ENCODE measurements around the gene NFKBIZ. TPM values are rescaled to one million over a fixed set of nuclear protein-coding genes. Genes with fewer than 3 reads are reported as not detected.

The NFKBIZ gene
- total and polyA plus RNA-seq, 2 experiments from 2014 or later = 15.7 to 19.1 TPM

- WGBS, 2 experiments (ENCODE audit: low coverage in 1 of 2, low lambda C conversion rate in 2 of 2, missing lambda C conversion rate in 2 of 2) = 94 to 98% methylated on average over 2 of the region's 2 CpGs
- no peak overlapping the region for H3K4me2 ChIP-seq (ENCODE audit: unreplicated experiment)
- peaks cover 76% of the 10 kb centered on the region for H3K79me2 ChIP-seq (ENCODE audit: insufficient read depth)
- H4K20me1 ChIP-seq (ENCODE audit: insufficient read depth) = peaks cover 15% of the 10 kb centered on the region
- H3K9me2 ChIP-seq (ENCODE audit: insufficient read depth) = no peaks in the 10 kb centered on the region
- no peak overlapping the region for H3K9ac ChIP-seq
- peaks cover 78% of the 10 kb centered on the region for H3F3A ChIP-seq (ENCODE audit: insufficient read depth)
- H3K36me3 ChIP-seq (ENCODE audit: low read depth) = peaks cover 80% of the 10 kb centered on the region
- no peak for DNase-seq
- no peak overlapping the region for H3K4me3 ChIP-seq
- peaks cover 23% of the 10 kb centered on the region; the same call in 1 of the 2 replicates for H3K4me1 ChIP-seq (ENCODE audit: insufficient read depth)
- in situ Hi-C loops (cut with MboI) = no loop called here
- H3K27me3 ChIP-seq (replicated peaks; ENCODE audit: insufficient read depth) = no peaks in the 10 kb centered on the region
- no peak overlapping the region for H3K27ac ChIP-seq
- TF ChIP-seq EZH2phosphoT487 (IDR thresholded peaks at IDR 0.05; ENCODE audit: insufficient read depth, low read depth) (no peak), EZH2 (IDR thresholded peaks at IDR 0.05; ENCODE audit: insufficient read depth, poor library complexity, severe bottlenecking) (no peak)
- H3K9me3 ChIP-seq (ENCODE audit: low read depth) = no peaks in the 10 kb centered on the region
- no peak overlapping the region for H2AFZ ChIP-seq
Observed at GRCh38 chr3:101854608-101855304, 5.4 kb downstream of the NFKBIZ start.

GRCh38 chr3:101857301-101857741, 8.0 kb downstream of the NFKBIZ start:
- peaks cover 16% of the 10 kb centered on the region; the same call in 1 of the 2 replicates for H3K4me1 ChIP-seq (ENCODE audit: insufficient read depth)
- in situ Hi-C loops (cut with MboI) = no loop called here
- H3K9me2 ChIP-seq (ENCODE audit: insufficient read depth) = no peaks in the 10 kb centered on the region
- H3K9me3 ChIP-seq (ENCODE audit: low read depth) = no peaks in the 10 kb centered on the region
- H4K20me1 ChIP-seq (ENCODE audit: insufficient read depth) = peaks cover 3% of the 10 kb centered on the region
- H3K4me3 ChIP-seq = no peak overlapping the region
- no peak overlapping the region for H3K4me2 ChIP-seq (ENCODE audit: unreplicated experiment)
- peaks cover 51% of the 10 kb centered on the region for H3K79me2 ChIP-seq (ENCODE audit: insufficient read depth)
- H3F3A ChIP-seq (ENCODE audit: insufficient read depth) = peaks cover 93% of the 10 kb centered on the region
- no peak overlapping the region for H3K9ac ChIP-seq
- H2AFZ ChIP-seq = no peak overlapping the region
- no peak for TF ChIP-seq EZH2 (IDR thresholded peaks at IDR 0.05; ENCODE audit: insufficient read depth, poor library complexity, severe bottlenecking)
- no peak for TF ChIP-seq EZH2phosphoT487 (IDR thresholded peaks at IDR 0.05; ENCODE audit: insufficient read depth, low read depth)
- no peak for DNase-seq
- WGBS, 2 experiments (ENCODE audit: low coverage in 1 of 2, low lambda C conversion rate in 2 of 2, missing lambda C conversion rate in 2 of 2) = 80 to 81% methylated on average over 8 of the region's 8 CpGs
- no peak overlapping the region for H3K27ac ChIP-seq
- peaks cover 99% of the 10 kb centered on the region for H3K36me3 ChIP-seq (ENCODE audit: low read depth)
- no peaks in the 10 kb centered on the region for H3K27me3 ChIP-seq (replicated peaks; ENCODE audit: insufficient read depth)

GRCh38 chr3:101858464-101859030, 9.2 kb downstream of the NFKBIZ start:
- peaks cover 38% of the 10 kb centered on the region; the same call in 1 of the 2 replicates for H3K79me2 ChIP-seq (ENCODE audit: insufficient read depth)
- peaks cover 87% of the 10 kb centered on the region for H3K36me3 ChIP-seq (ENCODE audit: low read depth)
- H3F3A ChIP-seq (ENCODE audit: insufficient read depth) = peaks cover 91% of the 10 kb centered on the region
- no peaks in the 10 kb centered on the region for H3K9me2 ChIP-seq (ENCODE audit: insufficient read depth)
- H4K20me1 ChIP-seq (ENCODE audit: insufficient read depth) = peaks cover 3% of the 10 kb centered on the region
- in situ Hi-C loops (cut with MboI) = no loop called here
- H3K9me3 ChIP-seq (ENCODE audit: low read depth) = no peaks in the 10 kb centered on the region
- no peak overlapping the region for H3K9ac ChIP-seq
- WGBS, 2 experiments (ENCODE audit: low coverage in 1 of 2, low lambda C conversion rate in 2 of 2, missing lambda C conversion rate in 2 of 2) = 95 to 98% methylated on average over 4 of the region's 4 CpGs
- H2AFZ ChIP-seq = no peak overlapping the region
- H3K27me3 ChIP-seq (replicated peaks; ENCODE audit: insufficient read depth) = no peaks in the 10 kb centered on the region
- no peak overlapping the region for H3K4me3 ChIP-seq
- H3K4me1 ChIP-seq (ENCODE audit: insufficient read depth) = peaks cover 12% of the 10 kb centered on the region; the same call in 1 of the 2 replicates
- no peak for DNase-seq
- TF ChIP-seq EZH2 (IDR thresholded peaks at IDR 0.05; ENCODE audit: insufficient read depth, poor library complexity, severe bottlenecking) = no peak
- TF ChIP-seq EZH2phosphoT487 (IDR thresholded peaks at IDR 0.05; ENCODE audit: insufficient read depth, low read depth) = no peak
- no peak overlapping the region for H3K27ac ChIP-seq
- no peak overlapping the region for H3K4me2 ChIP-seq (ENCODE audit: unreplicated experiment)

- Histone ChIP-seq H3K79me2 (ENCODE audit: insufficient read depth) (peaks cover 29% of the 10 kb centered on the region; the same call in 1 of the 2 replicates), H4K20me1 (ENCODE audit: insufficient read depth) (peaks cover 3% of the 10 kb centered on the region), H3K27ac (no peak overlapping the region), H3K36me3 (ENCODE audit: low read depth) (peaks cover 72% of the 10 kb centered on the region), H3F3A (ENCODE audit: insufficient read depth) (peaks cover 79% of the 10 kb centered on the region), H3K9ac (no peak overlapping the region), H3K9me3 (ENCODE audit: low read depth) (no peaks in the 10 kb centered on the region), H3K4me3 (no peak overlapping the region), H3K4me2 (ENCODE audit: unreplicated experiment) (no peak overlapping the region), H2AFZ (no peak overlapping the region), H3K9me2 (ENCODE audit: insufficient read depth) (no peaks in the 10 kb centered on the region), H3K27me3 (replicated peaks; ENCODE audit: insufficient read depth) (no peaks in the 10 kb centered on the region), H3K4me1 (ENCODE audit: insufficient read depth) (peaks cover 5% of the 10 kb centered on the region; the same call in 1 of the 2 replicates)
- in situ Hi-C loops (cut with MboI) = no loop called here
- no peak for DNase-seq
- TF ChIP-seq EZH2 (IDR thresholded peaks at IDR 0.05; ENCODE audit: insufficient read depth, poor library complexity, severe bottlenecking) = no peak
- no peak for TF ChIP-seq EZH2phosphoT487 (IDR thresholded peaks at IDR 0.05; ENCODE audit: insufficient read depth, low read depth)
- 91 to 93% methylated on average over 5 of the region's 5 CpGs for WGBS, 2 experiments (ENCODE audit: low coverage in 1 of 2, low lambda C conversion rate in 2 of 2, missing lambda C conversion rate in 2 of 2)
Observed at GRCh38 chr3:101859882-101860448, 10.7 kb downstream of the NFKBIZ start.

Data from GM23248 (cell line).